GM21529 (cell line): ENCODE measurements around the gene RNF157.

Experiments
- ATAC-seq: cut with Tn5 transposase; IDR thresholded peaks from one replicate; pipeline ENCODE4 v1.9.1; 2021; ENCODE audit not compliant: unreplicated experiment

RNF157 gene

GRCh38 chr17:76131051-76131691, 109.1 kb downstream of the RNF157 start:
- ATAC-seq = no peak

DNA sequence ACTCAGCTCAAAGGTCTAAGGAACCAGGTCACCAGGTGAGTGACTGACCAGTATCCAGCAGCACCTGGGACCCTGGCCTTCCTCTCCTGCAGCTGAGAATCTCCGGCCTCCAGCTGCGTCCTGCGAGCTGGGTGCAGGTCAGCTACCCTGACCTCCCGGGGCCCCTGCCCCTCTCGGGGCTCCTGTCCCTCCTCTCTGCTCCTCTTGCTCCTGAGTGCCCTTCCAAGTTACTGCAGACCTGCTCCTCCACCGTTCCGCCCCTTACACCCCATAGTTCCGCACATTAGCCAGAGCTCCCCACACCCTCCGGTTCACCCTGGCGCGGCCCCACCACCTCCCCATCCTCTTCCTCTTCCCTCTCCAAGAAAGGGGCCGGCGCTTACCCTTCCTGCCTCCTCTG, 109.8 kb downstream of the RNF157 start:
- no peak for ATAC-seq

- ATAC-seq = no peak
Observed at GRCh38 chr17:76125922-76126321, 114.4 kb downstream of the RNF157 start.

DNA sequence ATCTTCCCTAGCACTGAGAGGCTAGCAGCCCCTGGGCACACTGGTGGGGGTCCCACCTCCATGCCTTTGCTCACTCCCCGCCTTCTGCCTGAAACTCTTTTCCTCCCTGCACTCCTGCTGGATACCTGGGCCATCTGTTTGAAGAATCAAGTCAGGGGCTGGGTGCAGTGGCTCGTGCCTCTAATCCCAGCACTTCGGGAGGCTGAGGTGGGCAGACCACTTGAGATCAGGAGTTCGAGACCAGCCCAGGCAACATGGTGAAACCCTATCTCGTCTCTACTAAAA, 115.0 kb downstream of the RNF157 start:
- no peak for ATAC-seq

DNA sequence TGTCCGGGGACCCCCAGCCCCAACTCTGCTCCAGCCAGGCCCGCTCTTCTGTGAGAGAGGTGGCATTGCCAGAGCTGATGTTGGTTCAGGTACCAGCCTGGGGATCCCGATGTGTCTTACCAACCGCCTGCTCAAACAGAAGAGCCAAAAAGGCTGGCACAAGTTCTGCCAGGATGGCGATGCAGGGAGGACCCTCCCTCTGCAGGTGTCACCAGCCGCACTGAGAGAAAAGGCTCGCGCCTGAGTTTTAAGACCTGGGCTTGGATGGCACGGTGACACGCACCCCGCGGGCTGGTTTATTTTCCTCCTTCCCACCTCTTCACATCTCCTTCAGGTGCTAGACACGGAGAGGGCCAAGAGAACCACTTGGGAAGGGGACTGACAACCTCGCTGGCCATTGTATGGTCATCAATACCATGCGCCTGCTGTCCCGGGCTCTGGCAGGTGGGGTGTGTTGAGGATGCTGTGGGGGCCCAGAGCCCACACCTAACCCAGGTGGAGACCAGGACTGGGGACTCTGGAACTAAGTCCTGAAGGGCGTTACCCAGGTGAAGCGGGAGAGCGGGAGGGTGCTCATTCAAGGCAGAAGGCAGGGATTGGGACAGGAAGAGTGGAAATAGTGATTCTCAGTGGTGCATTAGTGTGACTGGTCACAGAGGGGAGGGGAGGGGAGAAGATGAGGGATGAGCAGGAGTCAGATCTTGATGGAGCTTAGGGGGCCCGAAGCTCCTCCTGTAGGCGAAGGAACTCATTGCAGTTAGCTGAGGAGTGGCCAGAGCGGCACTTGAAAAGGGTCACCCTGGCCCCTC, 115.5 kb downstream of the RNF157 start:
- no peak for ATAC-seq

GRCh38 chr17:76123749-76124581, 116.3 kb downstream of the RNF157 start:
- ATAC-seq = no peak

- no peak for ATAC-seq
Observed at GRCh38 chr17:76123191-76123499, 117.1 kb downstream of the RNF157 start.

GRCh38 chr17:76122431-76123190, 117.7 kb downstream of the RNF157 start:
- ATAC-seq = no peak

DNA sequence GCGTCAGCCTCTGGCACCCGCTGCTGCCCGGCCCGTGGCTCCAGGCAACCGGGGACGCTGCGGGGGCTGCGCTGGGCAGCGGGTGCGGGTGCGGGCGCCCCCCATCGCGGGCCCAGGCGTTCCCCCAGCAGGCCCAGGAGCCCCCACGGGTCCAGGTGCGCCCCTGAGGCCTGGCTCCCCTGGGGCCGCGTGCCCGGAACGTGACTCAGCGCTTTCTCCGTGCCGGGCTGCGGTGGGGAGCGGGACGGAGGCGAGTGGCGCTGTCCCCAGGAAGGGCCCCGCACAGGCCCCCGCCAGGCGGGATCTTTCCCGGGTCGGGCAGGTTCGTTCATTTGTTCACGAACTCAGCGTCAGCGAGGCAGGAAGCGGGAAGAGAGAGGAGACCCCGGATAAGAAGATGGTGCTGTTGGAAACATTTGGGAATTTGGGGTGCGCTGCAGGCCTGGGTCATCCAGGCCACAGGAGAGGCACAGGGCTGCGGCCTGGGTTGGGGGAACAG, 118.3 kb downstream of the RNF157 start:
- no peak for ATAC-seq

DNA sequence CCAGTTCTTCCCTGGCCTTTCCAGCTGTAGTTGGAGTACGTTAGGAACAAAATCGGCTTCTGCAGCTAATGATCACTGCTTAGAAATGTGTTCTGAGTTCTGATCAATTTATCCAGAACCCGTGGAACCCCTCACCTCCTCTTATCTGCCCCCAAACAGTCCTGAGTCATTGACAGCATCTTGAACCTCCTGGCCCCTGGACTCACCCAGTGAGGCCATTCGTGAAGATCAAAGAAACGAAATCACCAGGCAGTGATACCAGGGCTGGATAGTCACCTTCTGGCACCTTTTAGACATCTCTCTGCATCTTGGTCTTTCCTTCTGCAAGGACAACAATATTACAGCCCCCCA, 119.7 kb downstream of the RNF157 start:
- no peak for ATAC-seq

DNA sequence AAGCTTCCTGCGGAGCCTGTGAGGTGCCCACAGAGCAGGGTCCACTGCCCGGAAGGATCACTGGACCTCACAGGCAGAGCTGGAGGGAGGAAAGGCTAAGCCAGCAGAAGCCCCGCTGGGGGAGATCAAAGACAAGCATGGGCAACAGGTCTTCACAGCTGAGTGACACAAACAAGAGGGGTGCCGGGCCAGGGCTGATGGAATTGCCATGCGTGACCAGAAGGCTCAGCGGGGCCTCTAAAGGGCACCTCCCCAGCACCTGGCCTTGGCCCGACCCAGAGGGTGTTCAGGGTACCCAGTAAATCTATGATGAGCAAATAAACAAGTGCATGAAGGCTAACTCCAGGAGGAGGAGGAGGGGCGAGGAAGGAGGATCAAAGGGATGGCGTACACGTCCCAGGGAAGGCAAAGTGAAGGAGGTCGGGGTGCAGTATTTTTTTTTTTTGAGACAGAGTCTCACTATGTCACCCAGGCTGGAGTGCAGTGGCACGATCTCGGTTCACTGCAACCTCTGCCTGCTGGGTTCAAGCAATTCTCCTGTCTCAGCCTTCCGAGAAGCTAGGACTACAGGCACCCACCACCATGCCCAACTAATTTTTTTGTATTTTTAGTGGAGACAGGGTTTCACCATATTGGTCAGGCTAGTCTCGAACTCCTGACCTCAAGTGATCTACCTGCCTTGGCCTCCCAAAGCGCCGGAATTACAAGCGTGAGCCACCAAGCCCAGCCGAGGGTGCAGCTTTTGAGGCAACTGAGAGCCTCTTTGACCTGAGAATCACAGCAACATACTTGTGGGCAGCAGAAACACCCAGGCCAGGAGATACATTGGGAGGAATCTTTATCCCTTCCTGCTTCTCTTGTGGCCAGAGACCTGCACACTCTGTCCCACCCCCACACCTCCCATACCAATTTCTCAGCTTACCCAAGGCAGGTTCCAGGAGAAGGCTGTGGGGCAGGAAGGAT, 120.6 kb downstream of the RNF157 start:
- no peak for ATAC-seq

GRCh38 chr17:76115138-76115754, 125.0 kb downstream of the RNF157 start:
- no peak for ATAC-seq

DNA sequence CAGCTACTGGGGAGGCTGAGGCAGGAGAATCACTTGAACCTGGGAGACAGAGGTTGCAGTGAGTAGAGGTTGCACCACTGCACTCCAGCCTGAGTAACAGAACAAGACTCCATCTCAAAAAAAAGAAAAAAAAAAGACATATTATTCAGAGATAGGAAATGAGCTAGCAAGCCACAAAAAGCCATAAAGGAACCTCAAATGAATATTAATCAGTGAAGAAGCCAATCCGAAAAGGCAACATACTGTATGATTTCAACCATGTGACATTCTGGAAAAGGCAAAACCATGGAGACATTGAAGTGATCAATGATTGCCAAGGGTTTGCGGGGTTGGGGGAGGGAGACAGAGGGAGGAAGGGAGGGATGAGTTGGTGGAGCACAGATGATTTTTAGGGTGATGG, 128.3 kb downstream of the RNF157 start:
- ATAC-seq = no peak

DNA sequence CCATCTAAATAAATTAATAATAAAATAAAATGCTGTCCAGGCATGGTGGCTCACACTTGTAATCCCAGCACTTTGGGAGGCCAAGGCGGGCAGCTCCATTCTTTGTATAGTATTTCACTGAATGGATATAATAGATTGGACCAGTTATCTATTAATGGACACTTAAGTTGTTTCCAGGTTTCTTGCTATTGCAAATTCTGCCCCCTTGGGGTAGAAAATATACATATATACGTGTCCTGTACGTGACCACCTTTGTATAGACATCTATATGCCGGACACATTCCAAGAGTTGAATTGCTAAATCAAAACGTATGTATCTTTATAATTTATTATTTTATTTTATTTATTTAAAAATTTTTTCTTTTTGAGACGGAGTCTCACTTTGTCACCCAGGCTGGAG, 132.8 kb downstream of the RNF157 start:
- ATAC-seq = no peak

DNA sequence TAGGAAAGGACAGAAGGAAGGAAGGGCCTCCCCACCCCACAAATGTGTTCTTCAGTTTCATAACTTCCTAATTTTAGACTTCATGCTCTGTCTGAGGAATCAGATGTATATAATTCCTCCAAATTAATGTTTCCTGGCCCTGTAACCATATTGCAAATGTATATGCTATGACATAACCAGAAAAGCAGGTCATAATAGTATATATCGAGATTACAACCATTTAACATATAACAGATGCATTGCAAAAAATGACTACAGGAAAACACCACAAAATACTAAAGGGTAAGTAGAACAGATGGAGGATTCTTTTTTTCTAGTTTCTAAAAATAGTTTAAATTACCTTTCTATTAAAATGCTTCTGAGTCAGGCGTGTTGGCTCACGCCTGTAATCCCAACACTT, 133.6 kb downstream of the RNF157 start:
- no peak for ATAC-seq

GRCh38 chr17:76104896-76105231, 135.4 kb downstream of the RNF157 start:
- no peak for ATAC-seq

- ATAC-seq = no peak
Observed at GRCh38 chr17:76104140-76104895, 136.0 kb downstream of the RNF157 start.

DNA sequence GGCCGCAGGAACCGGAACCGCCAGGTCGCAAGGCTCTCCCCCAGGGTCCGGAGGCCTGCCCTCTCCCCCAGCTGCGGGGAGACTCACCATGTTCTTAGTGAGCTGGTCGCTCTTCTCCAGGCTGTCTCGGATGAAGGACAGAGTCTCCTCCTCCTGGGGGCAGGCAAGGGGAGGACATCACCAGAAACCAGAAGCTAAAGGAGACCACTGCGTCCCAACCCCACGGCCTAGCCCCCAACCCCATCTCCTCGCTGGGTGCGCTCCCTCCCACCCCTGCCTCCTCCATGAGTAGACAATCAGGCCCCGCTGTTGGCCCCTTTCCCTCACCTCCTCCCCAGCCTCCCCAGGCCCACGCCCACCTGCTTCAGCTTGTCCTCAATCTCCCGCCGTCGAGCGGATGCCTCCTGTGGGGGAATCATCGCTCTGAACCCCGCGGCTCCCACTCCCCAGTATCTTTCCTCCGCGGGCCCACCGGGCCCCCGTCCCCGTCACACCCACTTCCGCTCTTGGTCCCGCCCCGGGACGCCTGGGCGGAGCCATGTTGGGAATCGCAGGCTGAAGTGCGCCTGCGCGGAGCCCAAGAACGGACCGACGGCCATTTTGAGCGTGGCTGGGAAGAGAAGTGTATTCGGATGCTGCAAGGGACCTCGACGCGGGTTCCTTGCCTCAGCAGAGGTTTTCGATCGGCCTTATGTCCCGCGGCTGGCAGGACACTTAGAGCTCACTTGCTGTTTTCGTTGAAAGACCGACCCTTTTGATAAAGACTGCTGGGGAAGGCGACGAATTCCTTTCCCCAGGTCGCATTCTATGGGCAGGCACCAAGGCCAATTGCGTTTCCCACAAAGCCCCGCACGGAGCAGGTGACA, 136.8 kb downstream of the RNF157 start, which contains the start of gene EXOC7:
Gene EXOC7 (minus strand): TSS at position 514 of the 866 bp plus-strand sequence. CDS start 95 bp downstream, at position 419.
- ATAC-seq = peak; percentile 88
